Endodermal cell (in vitro differentiated cells): ENCODE results near the gene ELAVL3. TPM values are rescaled to one million over a fixed set of nuclear protein-coding genes. Genes with fewer than 3 reads are reported as not detected.

Source experiments
- DNase-seq: peaks from one replicate; pipeline ENCODE4 v3.0.0-alpha.2; 2017
- H3K27ac ChIP-seq: 2 replicates; pipeline ENCODE4 v1.5.1; 2013; ENCODE audit warnings: mild to moderate bottlenecking, low read depth, low read length, moderate library complexity
- H3K27me3 ChIP-seq: 2 replicates; pipeline ENCODE4 v1.6.1; 2013; ENCODE audit warnings: mild to moderate bottlenecking, low read length, moderate library complexity; ENCODE audit not compliant: insufficient read depth, control insufficient read depth, poor library complexity, severe bottlenecking
- H3K36me3 ChIP-seq: 2 replicates; pipeline ENCODE4 v1.7.0; 2013; ENCODE audit warnings: mild to moderate bottlenecking, low read length, moderate library complexity; ENCODE audit not compliant: control insufficient read depth, insufficient read depth
- H3K4me1 ChIP-seq: one replicate; pipeline ENCODE4 v1.7.0; 2013; ENCODE audit warnings: low read length; ENCODE audit not compliant: control insufficient read depth, insufficient read depth
- H3K4me3 ChIP-seq: 2 replicates; pipeline ENCODE4 v1.5.1; 2013; ENCODE audit warnings: mild to moderate bottlenecking, low read length, moderate library complexity
- H3K9ac ChIP-seq: 2 replicates; pipeline ENCODE4 v1.6.1; 2013; ENCODE audit warnings: mild to moderate bottlenecking, low read length, moderate library complexity; ENCODE audit not compliant: poor library complexity, severe bottlenecking; ENCODE audit errors: extremely low read depth
- H3K9me3 ChIP-seq: 2 replicates; pipeline ENCODE4 v1.6.1; 2013; ENCODE audit warnings: mild to moderate bottlenecking, low read length, moderate library complexity; ENCODE audit not compliant: control insufficient read depth
- H3K27ac Mint-ChIP-seq: 2 replicates; pipeline ENCODE4 v1.8.0; 2020; ENCODE audit warnings: mixed read lengths
- H3K27me3 Mint-ChIP-seq: 2 replicates; pipeline ENCODE4 v1.8.0; 2021; ENCODE audit warnings: mild to moderate bottlenecking, mixed read lengths; ENCODE audit not compliant: insufficient read depth
- H3K36me3 Mint-ChIP-seq: 2 replicates; pipeline ENCODE4 v1.8.0; 2020; ENCODE audit warnings: low read depth, mixed read lengths
- H3K4me1 Mint-ChIP-seq: 2 replicates; pipeline ENCODE4 v1.8.0; 2020; ENCODE audit warnings: mixed read lengths
- H3K4me3 Mint-ChIP-seq: 2 replicates; pipeline ENCODE4 v1.8.0; 2020; ENCODE audit warnings: mild to moderate bottlenecking, moderate library complexity, mixed read lengths
- H3K9me3 Mint-ChIP-seq: 2 replicates; pipeline ENCODE4 v1.8.0; 2020; ENCODE audit warnings: mild to moderate bottlenecking, mixed read lengths
- WGBS, 2 experiments: methylation state at CpG; one replicate each; pipeline versions ENCODE4 v1.1.5 to v1.1.7; 2013; ENCODE audit warnings: missing lambda C conversion rate in 2 of 2, mixed read lengths in 1 of 2; ENCODE audit not compliant: insufficient coverage in 1 of 2, insufficient read length in 1 of 2; 5-methylcytosine and 5-hydroxymethylcytosine counted together
- total RNA-seq, 2 donors: library from RNA; stranded (reverse); fragmentation: NEBNext Ultra II Directional in 1 of 2; extraction: Animal tissue kit (Norgen Biotek cat#: 25700) in 1 of 2; gene quantifications; 2 replicates in 1 of 2; 3 replicates in 1 of 2; pipeline ENCODE4 v1.2.1, GENCODE V29; 2021
- TF ChIP-seq, protein P1 (sequence below): fragments of 200-600 bp; sonication (generic); conservative IDR thresholded peaks from 2 replicates; pipeline ENCODE4 v1.5.0; 2021; ENCODE audit warnings: antibody characterized with exemption, mild to moderate bottlenecking

The ELAVL3 gene
- total RNA-seq, 2 donors from 2014 or later = 0.55 TPM; not detected in 1

DNA sequence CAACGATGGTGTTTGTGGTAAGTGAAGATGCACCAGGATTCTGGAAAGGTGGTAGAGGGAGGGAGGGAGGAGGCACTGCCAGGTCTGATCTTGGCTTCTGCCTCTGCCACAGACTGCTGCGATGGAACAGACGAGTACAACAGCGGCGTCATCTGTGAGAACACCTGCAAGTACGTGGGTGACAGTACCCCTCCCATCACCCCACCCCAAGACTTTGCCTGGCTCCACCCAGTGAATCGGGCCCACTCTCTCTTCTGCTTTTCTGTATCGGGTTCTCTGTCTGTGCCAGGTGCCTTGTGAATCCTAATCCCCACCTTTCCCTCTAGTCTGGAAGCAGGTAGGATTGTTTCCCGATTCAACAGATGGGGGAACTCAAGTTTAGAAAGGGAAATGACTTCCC is 42.9 kb downstream of the ELAVL3 start:
- Histone ChIP-seq H3K4me1 (no peaks in the 10 kb centered on the region), H3K4me3 (no peak overlapping the region), H3K27me3 (no peaks in the 10 kb centered on the region), H3K27ac (no peak overlapping the region), H3K9me3 (no peaks in the 10 kb centered on the region), H3K9ac (no peak overlapping the region), H3K36me3 (peaks cover 54% of the 10 kb centered on the region)
- WGBS, 2 experiments = 82 to 99% methylated on average over 2 to 9 of the region's 9 CpGs
- no peak for DNase-seq
- Mint-ChIP-seq H3K27ac (no peak overlapping the region), H3K9me3 (no peaks in the 10 kb centered on the region), H3K4me3 (peak overlapping the region; percentile 99), H3K4me1 (peaks cover 11% of the 10 kb centered on the region), H3K36me3 (peaks cover 64% of the 10 kb centered on the region), H3K27me3 (no peaks in the 10 kb centered on the region)
- TF ChIP-seq, protein P1, sequence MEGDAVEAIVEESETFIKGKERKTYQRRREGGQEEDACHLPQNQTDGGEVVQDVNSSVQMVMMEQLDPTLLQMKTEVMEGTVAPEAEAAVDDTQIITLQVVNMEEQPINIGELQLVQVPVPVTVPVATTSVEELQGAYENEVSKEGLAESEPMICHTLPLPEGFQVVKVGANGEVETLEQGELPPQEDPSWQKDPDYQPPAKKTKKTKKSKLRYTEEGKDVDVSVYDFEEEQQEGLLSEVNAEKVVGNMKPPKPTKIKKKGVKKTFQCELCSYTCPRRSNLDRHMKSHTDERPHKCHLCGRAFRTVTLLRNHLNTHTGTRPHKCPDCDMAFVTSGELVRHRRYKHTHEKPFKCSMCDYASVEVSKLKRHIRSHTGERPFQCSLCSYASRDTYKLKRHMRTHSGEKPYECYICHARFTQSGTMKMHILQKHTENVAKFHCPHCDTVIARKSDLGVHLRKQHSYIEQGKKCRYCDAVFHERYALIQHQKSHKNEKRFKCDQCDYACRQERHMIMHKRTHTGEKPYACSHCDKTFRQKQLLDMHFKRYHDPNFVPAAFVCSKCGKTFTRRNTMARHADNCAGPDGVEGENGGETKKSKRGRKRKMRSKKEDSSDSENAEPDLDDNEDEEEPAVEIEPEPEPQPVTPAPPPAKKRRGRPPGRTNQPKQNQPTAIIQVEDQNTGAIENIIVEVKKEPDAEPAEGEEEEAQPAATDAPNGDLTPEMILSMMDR = no peak

DNA sequence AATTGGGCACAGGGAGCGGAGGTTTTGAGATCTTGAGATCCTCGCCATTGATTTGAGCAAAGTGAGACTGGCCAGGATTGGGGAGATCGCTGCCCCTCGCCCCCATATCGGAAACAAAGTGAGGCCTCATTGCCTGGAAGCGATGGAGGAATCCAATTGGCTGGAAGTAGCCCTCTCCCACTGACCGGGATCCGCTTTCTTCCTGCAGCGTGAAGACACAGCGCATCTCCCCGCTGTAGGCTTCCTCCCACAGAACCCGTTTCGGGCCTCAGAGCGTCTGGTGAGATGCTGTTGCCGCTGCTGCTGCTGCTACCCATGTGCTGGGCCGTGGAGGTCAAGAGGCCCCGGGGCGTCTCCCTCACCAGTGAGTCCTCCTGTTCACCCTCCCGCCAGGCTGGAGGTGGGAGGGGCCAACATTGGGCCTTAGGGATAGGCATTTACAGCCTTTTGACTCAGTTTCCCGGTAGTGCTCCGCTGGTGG is 45.0 kb downstream of the ELAVL3 start:
- Mint-ChIP-seq H3K4me3 (peak overlapping the region; percentile 99), H3K27ac (peak overlapping the region; percentile 99), H3K4me1 (peaks cover 11% of the 10 kb centered on the region), H3K9me3 (no peaks in the 10 kb centered on the region), H3K36me3 (peaks cover 45% of the 10 kb centered on the region), H3K27me3 (no peaks in the 10 kb centered on the region)
- no peaks in the 10 kb centered on the region for H3K27me3 ChIP-seq
- 7 to 13% methylated on average over 11 to 21 of the region's 21 CpGs for WGBS, 2 experiments
- H3K4me1 ChIP-seq = no peaks in the 10 kb centered on the region
- TF ChIP-seq, protein P1 = no peak
- no peaks in the 10 kb centered on the region for H3K9me3 ChIP-seq
- peak overlapping the region; percentile 95 for H3K9ac ChIP-seq
- peaks cover 34% of the 10 kb centered on the region for H3K36me3 ChIP-seq
- H3K27ac ChIP-seq = peak overlapping the region; percentile 57
- DNase-seq = no peak
- peak overlapping the region; percentile 98 for H3K4me3 ChIP-seq

DNA sequence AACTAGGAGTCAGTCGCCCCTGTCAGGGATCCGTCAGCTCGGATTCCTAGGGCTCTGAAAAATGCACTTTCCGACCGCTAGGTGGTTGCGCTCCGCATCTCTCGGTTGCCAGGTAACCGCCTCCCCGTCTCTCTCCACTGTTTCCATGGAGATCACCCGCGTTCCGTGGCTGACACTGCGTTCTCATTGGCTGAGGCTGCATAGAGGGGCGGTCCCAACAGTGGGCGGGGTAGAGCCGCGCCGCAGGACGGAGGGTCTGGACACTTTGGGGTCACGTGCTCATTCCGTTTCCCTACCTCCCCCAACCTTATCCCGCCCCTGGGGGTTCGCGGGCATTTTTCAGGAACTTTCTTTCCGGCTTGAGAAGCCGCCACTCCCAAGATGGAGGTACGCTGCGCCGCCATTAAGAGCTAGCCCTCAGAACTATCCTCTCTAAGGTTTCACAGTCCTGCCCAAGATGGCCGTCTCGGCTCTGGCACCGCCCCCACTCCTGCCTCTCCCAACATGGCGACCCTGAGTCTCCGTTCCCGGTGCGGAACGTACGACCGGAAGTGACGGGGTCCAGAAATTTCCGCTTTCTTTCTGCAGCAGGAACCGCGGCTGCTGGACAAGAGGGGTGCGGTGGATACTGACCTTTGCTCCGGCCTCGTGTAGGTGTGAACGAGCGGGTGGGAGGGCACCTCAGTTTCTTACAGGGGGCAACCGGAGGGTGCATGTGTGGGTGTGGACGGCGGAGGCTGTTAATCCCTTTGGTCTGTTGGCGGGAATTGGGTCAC is 45.6 kb downstream of the ELAVL3 start, which contains the start of the genes ODAD3 and PRKCSH:
Gene ODAD3 (minus strand): TSS at position 65 of the 776 bp plus-strand sequence. CDS start 105 bp downstream, outside the sequence.
Gene PRKCSH (plus strand): TSS at position 579 of the 776 bp plus-strand sequence. CDS start 483 bp downstream, outside the sequence.
- H3K4me1 Mint-ChIP-seq = peaks cover 11% of the 10 kb centered on the region
- peak within 1 kb of the TSS; percentile 95 for H3K9ac ChIP-seq
- H3K27ac Mint-ChIP-seq = peak within 1 kb of the TSS; percentile 99
- TF ChIP-seq, protein P1 = peak; percentile 93
- no peaks in the 10 kb centered on the region for H3K9me3 Mint-ChIP-seq
- peaks cover 39% of the 10 kb centered on the region for H3K36me3 Mint-ChIP-seq
- peak; percentile 100 for DNase-seq
- H3K27me3 ChIP-seq = no peaks in the 10 kb centered on the region
- no peaks in the 10 kb centered on the region for H3K4me1 ChIP-seq
- H3K27me3 Mint-ChIP-seq = no peaks in the 10 kb centered on the region
- H3K4me3 Mint-ChIP-seq = peak within 1 kb of the TSS; percentile 99
- H3K4me3 ChIP-seq = peak within 1 kb of the TSS; percentile 98
- peaks cover 29% of the 10 kb centered on the region for H3K36me3 ChIP-seq
- H3K9me3 ChIP-seq = no peaks in the 10 kb centered on the region
- H3K27ac ChIP-seq = peak within 1 kb of the TSS; percentile 85
- WGBS, 2 experiments = 0% methylated on average over 24 to 53 of the region's 53 CpGs
